ENCODE results near the gene KBTBD13. TPM values are rescaled to one million over a fixed set of nuclear protein-coding genes. Genes with fewer than 3 reads are reported as not detected.
"Not testable (repeated sequence)": the region's sequence is repeated elsewhere in the genome, so short reads cannot be mapped to it uniquely, and the experiment has no call there.

Gene KBTBD13
- total and polyA plus RNA-seq, 12 donors: not detected

- H3K4me1 ChIP-seq (replicated peaks in 1 of 2): peaks cover 0 to 7% of the 10 kb centered on the region in 2 donors
- no peak overlapping the region for H3K27ac ChIP-seq
- no peak overlapping the region for H3K4me3 ChIP-seq
- H3K36me3 ChIP-seq (replicated peaks in 1 of 2): no peaks in the 10 kb centered on the region
- no peak for DNase-seq
- no peak for TF ChIP-seq POLR2A (IDR thresholded peaks at IDR 0.05)
- TF ChIP-seq CTCF (IDR thresholded peaks at IDR 0.05): no peak
- WGBS, 4 donors: 85 to 90% (median 88%) methylated on average over 6 of the region's 6 CpGs
- H3K27me3 ChIP-seq: no peaks in the 10 kb centered on the region
- no peaks in the 10 kb centered on the region for H3K9me3 ChIP-seq (replicated peaks in 1 of 3)
- intact Hi-C loops (cut with DNase I): loop anchor here in 1 of 2 donors (10.0 kb wide), 1 partner anchor 54 kb away; no protein-coding TSS in a partner anchor
These were observed 36.1 kb upstream of the KBTBD13 start for GRCh38 chr15:65040461-65040860.

GRCh38 chr15:65041787-65042186 is 34.8 kb upstream of the KBTBD13 start:
- intact Hi-C loops (cut with DNase I): loop anchor here in 1 of 2 donors (10.0 kb wide), 1 partner anchor 53 kb away; no protein-coding TSS in a partner anchor
- Histone ChIP-seq H3K4me3 (no peak overlapping the region), H3K27me3 (no peaks in the 10 kb centered on the region), H3K4me1 (replicated peaks in 1 of 2) (peaks cover 0 to 7% of the 10 kb centered on the region in 2 donors), H3K27ac (no peak overlapping the region), H3K9me3 (replicated peaks in 1 of 3) (no peaks in the 10 kb centered on the region), H3K36me3 (replicated peaks in 1 of 2) (no peaks in the 10 kb centered on the region)
- TF ChIP-seq POLR2A (IDR thresholded peaks at IDR 0.05): no peak
- TF ChIP-seq CTCF (IDR thresholded peaks at IDR 0.05): no peak
- 81 to 87% (median 85%) methylated on average over 2 of the region's 2 CpGs for WGBS, 4 donors
- DNase-seq: no peak

GRCh38 chr15:65042776-65043327 is 33.7 kb upstream of the KBTBD13 start:
- H3K4me1 ChIP-seq (replicated peaks in 1 of 2): peaks cover 0 to 7% of the 10 kb centered on the region in 2 donors
- no peak for TF ChIP-seq CTCF (IDR thresholded peaks at IDR 0.05)
- no peak for TF ChIP-seq POLR2A (IDR thresholded peaks at IDR 0.05)
- H3K27ac ChIP-seq: no peak overlapping the region
- 54 to 88% (median 66%) methylated on average over 4 of the region's 4 CpGs for WGBS, 4 donors
- H3K9me3 ChIP-seq (replicated peaks in 1 of 3): no peaks in the 10 kb centered on the region
- intact Hi-C loops (cut with DNase I): loop anchor here in 1 of 2 donors (10.0 kb wide), 1 partner anchor 52 kb away; no protein-coding TSS in a partner anchor
- no peak overlapping the region for H3K4me3 ChIP-seq
- DNase-seq: peak in 1 of 7 donors; percentile 33
- H3K36me3 ChIP-seq (replicated peaks in 1 of 2): no peaks in the 10 kb centered on the region
- no peaks in the 10 kb centered on the region for H3K27me3 ChIP-seq

DNA sequence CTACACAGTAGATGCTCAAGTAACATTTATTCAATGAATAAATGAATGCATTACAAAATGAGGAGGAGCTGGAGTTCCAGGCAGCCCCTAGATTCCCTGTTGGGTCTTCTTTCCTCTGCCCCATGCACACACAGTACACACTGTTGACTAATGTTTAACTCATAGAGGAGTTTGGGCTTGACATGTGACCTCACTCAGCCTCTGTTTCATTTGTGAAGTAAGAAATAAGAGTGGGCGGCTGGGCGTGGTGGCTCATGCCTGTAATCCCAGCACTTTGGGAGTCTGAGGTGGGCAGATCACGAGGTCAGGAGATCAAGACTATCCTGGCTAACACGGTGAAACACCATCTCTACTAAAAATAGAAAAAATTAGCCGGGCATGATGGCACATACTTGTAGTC is 32.3 kb upstream of the KBTBD13 start:
- WGBS, 4 donors: 67 to 91% (median 87%) methylated on average over 5 of the region's 5 CpGs
- DNase-seq: peak in 1 of 7 donors; percentile 45
- not testable (repeated sequence) for H3K27ac ChIP-seq; H3K36me3 ChIP-seq (replicated peaks in 1 of 2); H3K4me3 ChIP-seq; H3K27me3 ChIP-seq; H3K4me1 ChIP-seq (replicated peaks in 1 of 2); H3K9me3 ChIP-seq (replicated peaks in 1 of 3)
- intact Hi-C loops (cut with DNase I): loop anchor here in 1 of 2 donors (10.0 kb wide), 1 partner anchor 51 kb away; no protein-coding TSS in a partner anchor
